A673 (cell line): ENCODE measurements around the gene SOBP.

Source experiments
- CTCF ChIP-seq: fragments of 300-800, 200-600 bp; sonication (generic); conservative IDR thresholded peaks from 2 replicates; pipeline ENCODE4 v1.5.1; 2017; ENCODE audit warnings: low read depth, mild to moderate bottlenecking, antibody characterized with exemption, low read length, moderate library complexity, mixed read lengths
- EZH2 ChIP-seq: fragments of 200-600 bp; sonication (generic); IDR thresholded peaks from 2 replicates; pipeline ENCODE4 v1.6.1; 2017; ENCODE audit warnings: borderline replicate concordance, low read depth, mild to moderate bottlenecking, mixed read lengths, antibody characterized with exemption, low read length; ENCODE audit not compliant: poor library complexity, severe bottlenecking

DNA sequence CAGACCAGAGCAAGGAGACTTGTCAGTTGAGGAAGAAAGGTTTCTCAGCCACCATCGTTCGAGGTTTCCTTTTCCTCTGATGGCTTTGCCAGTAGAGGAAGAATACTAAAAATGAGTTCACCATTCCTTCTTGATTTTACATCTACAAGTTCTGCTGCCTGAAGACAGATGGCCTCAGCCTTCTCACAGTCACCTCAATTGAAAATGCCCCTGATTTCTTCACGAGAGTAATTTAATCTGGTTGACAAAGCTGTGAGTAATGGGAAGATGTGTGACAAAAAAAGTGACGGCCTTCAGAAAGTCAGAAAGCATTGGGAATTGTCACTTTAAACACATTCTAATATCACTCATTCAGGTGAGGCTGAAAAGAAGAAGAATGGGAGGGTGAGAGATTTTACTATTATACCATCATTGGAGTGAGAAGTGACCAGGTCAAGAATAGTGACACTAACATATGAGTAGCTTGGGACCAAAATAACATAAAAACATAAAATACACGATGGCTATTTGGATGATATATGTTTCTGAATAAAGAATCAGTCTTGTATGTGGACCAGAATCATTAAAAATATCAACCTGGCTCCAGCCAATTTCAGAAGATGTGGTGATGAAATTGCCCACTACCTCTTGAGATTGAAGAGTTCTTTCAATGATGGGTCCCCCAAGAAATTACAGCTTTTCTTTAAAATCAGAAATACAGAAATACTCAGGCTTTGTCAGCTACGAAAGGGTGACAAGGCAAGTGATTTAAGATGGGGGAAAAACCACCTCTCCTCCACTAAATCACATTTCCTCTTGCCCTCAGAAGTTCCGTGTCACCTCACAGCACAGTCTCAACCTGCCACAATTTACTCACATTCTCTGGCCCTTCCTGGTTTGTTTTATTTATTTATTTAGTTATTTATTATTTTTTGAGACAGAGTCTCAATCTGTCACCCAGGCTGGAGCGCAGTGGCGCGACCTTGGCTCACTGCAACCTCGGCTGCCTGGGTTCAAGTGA, 147.7 kb downstream of the SOBP start:
- TF ChIP-seq CTCF = no peak
- no peak for TF ChIP-seq EZH2
